Stimulated activated CD8-positive, alpha-beta memory T cell treated with anti-CD3 and anti-CD28 coated beads, Interleukin-7, amount 100 ng/mL, for 4 hours (primary cell): ENCODE results near the gene AHDC1.
"Not testable (repeated sequence)": the region's sequence is repeated elsewhere in the genome, so short reads cannot be mapped to it uniquely, and the experiment has no call there.

Experiments
- DNase-seq, 2 donors: peaks; one replicate each; pipeline ENCODE4 v3.0.0-alpha.2; 2020; ENCODE audit warnings: low read depth in 2 of 2

Gene AHDC1

GRCh38 chr1:27518808-27519207 is 85.1 kb downstream of the AHDC1 start:
- DNase-seq, result no peak

DNA sequence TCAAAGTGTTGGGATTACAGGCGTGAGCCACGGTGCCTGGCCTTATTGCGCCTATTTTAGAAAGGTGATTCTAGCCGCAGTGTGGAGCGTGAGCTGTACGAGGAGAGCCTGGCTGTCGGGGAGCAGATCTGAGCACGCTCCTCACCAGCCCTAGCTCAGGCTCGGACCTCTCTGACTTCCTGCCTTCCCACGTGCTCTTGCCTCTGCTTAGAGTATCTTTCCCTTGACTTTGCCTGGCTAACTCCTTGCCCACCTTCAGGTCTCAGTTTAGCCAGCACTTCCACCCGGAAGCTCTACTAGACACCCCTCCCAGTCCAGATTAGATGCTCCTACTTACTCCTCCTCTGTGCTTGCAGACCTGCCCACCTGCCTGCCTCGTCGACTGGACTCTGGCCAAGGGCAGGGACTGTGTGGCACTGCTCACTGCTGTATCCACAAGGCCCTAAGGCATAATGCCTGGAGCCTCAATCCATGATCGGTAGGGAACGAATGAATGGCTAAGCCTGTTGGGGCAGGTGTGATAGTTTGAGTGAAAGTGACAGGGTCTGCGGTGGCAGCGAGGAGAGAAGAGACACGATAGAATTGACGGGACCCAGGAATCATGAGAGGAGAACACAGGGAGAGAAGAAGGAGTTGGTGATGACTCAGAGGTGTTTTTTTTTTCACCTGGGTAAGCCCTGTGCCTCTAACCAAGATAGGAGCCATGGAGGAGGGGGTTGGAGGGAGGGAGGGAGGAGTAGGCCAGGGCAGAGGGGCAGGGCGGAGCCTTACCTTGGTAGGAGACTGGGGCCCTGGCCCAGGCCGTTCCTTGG is 85.8 kb downstream of the AHDC1 start:
- DNase-seq, result no peak

DNA sequence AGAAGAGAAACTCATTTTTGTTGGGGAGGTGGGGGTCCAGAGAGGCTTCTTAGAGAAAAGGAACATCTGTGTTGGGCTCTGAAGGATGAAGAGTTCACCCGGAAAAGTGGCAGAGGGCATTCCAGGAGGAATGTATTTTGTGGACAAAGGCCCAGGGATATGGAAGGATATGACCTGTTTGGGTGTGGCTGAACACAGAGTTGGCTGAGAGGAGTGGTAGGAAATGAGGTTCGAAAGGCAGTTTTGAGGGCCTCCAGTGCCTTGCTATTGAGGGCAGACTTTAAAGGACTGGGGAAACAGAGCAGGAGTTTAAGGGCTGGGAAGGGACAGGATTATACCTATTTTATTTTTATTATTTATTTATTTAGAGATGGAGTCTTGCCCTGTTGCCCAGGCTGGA is 86.6 kb downstream of the AHDC1 start:
- DNase-seq, result no peak

DNA sequence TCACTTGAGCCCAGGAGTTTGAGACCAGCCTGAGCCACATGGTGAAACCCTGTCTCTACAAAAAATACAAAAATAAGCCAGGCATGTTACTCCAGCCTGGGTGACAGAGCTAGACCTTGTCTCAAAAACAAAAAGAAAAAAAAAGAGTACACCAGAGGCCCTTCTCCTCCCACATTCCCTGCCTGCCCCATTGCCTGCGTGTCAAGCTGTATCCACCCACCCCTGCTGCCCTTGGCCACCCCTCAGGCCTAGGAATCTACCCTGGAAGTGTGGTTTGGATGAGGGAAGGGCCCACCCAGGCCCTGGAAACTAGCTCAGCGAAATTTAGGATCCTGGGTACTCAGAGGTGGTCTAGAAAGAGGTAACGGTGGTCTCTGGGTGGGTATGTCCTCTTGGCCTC is 88.3 kb downstream of the AHDC1 start:
- no peak for DNase-seq

DNA sequence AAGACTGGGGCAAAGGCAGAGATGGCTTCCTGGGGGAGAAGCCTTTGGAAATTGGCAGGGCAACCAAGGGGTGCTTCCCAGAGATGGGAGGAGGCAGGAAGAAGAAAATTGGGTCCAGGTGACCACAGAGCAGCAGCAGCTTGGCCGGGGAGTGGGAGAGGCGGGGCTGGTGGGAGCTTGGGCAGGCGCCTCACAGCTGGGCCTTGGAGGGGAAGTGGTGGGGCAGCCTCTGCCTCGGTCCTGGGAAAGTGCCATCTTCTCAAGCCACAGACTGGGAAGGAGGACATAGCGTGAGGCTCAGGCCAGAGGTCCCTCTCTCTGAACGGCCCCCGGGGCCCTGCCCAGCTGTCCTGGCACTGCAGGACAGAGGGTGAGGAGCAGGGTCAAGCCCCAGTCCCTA is 90.0 kb downstream of the AHDC1 start:
- DNase-seq, result no peak

DNA sequence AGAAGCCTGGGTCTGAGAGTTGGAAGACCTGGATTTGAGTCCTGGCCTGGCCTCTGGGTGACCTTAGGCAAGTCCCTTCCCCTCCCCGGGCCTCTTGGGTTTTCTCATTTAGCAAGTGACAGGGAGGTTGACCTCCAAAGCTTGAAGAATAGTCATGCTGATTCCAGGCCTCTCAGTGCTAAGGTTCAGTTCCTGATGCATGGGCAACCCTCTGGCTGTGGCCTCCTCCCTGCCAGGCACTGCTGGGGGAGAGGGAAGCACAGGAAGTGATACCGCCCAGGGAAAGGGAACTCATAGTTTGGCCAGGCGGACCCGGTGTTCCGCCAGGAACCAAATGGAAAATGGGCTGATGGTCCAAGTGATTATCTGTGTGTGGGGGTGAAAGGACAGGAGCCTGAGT is 90.4 kb downstream of the AHDC1 start:
- no peak for DNase-seq

GRCh38 chr1:27509127-27510080 is 94.5 kb downstream of the AHDC1 start:
- no peak for DNase-seq

DNA sequence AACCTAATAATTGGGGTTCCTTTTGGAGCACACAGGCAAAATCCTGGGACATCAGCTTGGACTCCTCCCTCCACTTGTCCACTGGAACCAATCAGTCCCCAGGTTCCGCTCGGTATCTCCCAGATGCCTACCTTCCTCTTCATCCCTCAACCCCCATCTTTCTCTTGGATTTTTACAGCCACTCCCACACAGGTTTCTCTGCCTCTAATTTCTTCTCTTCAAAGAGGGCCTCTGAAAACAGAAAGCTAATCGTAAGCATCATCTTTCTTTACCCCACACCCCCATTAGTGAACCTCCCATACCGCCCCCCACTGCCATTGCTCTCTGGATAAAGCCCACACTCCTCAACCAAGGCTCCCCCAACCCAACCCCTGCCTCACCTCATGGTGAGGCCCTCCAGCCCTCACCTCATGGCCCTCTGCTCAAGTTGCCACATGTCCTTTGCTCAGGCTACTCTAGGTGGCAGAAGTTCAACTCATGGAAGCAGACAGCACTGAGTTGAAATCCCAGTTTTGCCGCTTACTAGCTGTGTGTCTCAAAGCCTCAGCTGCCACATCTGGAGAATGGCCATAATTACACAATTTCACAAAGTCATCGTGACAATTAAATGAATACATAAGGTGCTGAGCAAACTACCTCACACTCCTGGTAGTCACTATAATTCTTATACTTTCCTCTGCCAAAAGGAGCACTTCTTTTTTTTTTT is 95.8 kb downstream of the AHDC1 start:
- no peak for DNase-seq

DNA sequence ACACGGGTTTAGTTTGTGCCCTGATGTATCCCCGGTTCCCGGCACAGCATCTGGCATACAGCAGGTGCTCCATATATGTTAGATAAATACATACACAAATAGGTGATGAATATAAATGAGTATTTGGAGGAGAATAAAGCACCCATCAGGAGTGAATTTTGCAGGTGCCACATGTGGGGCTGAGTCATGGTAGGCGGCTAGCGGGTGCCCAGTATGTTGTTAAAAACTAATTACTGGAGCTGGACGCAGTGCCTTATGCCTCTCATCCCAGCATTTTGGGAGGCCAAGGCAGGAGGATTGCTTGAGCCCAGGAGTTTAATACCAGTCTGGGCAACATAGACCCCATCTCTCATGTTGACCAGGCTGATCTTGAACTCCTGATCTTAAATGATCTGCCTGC is 97.2 kb downstream of the AHDC1 start:
- no peak for DNase-seq

DNA sequence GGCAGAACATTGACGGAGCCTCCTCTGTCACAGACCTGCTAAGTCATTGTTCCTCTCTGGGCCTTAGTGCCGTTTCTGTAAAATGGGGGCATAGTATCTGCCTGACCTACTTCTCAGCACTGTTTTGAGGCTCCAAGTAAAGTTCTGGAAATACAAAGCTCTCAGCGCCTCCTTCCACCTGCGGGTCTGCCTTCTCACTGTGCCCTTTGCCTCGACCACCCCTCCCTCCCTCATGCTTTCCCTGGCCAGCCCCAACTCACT is 98.6 kb downstream of the AHDC1 start:
- DNase-seq, result no peak

- no peak for DNase-seq
These were observed 99.1 kb downstream of the AHDC1 start for GRCh38 chr1:27504588-27505419.

DNA sequence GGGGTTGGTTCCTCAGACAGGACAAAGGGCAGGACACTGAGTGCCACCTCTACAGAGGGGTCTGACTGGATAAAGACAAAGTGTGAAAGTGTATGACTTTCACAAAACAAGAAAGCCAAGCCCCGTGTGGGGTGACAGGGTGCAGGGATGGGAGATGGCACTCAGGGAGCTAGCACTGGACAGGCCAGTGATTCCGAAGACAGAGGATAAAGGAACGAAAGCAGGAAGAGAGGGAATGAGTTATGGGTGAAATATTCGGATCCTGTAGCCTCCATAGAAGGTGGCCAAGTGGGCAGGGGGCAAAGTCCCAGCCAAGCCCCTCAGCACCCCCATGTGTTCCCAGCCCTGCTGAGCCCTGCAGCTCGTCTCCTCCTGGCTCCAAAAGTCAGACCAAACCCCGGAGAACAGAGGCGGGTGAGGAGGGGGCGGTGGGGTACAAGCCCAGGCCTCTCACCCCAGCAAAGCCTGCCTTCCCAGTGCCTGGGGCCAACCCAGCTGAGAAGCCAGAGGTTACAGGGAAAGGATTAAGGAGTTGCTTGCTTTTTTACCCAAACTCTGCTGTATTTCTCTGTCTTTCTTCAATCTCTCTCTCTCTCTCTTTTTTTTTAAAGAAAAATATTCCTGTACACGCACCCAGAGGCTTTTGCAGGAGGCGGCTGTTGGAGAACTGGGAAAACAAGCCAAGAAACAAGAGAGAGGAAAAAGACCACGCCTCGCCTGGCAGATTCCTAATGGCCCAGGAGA is 99.9 kb downstream of the AHDC1 start:
- no peak for DNase-seq

DNA sequence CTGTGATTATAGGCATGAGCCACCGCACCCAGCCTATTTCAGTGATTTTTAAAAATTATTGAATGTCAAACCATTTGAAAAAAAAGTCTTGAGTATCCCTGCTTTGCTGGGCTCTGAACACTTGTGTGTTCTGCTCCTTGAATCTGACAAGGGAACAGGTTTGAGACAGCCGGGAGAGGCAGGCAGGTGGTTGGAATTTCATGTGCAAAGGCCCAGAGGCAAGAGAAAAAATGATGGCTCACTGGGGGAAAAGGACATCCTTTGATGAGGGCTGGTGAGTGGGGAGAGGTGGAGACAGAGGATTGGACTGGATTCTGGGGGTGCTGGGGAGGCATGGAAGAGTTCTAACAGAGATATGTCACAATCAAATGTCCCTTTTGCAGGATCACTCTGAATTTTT is 100.9 kb downstream of the AHDC1 start:
- DNase-seq, result no peak

- DNase-seq, result not testable (repeated sequence)
These were observed 102.8 kb downstream of the AHDC1 start for GRCh38 chr1:27501159-27501558.

DNA sequence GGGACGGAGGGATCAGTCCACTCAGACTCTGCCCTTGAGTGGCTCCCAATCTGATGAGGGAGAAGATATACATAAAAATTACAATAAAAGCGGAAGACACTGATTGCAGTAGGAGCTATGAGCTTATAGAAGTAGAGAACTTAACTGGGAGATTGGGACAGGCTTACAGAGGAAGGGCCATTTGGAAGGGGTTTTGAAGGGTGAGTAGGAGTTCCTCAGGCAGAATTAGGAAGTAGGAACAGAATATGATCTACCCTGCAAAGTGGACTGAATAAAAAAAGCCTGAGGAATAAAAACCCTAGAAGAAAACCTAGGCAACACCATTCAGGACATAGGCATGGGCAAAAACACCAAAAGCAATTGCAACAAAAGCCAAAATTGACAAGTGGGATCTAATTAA is 104.8 kb downstream of the AHDC1 start:
- DNase-seq, result no peak

DNA sequence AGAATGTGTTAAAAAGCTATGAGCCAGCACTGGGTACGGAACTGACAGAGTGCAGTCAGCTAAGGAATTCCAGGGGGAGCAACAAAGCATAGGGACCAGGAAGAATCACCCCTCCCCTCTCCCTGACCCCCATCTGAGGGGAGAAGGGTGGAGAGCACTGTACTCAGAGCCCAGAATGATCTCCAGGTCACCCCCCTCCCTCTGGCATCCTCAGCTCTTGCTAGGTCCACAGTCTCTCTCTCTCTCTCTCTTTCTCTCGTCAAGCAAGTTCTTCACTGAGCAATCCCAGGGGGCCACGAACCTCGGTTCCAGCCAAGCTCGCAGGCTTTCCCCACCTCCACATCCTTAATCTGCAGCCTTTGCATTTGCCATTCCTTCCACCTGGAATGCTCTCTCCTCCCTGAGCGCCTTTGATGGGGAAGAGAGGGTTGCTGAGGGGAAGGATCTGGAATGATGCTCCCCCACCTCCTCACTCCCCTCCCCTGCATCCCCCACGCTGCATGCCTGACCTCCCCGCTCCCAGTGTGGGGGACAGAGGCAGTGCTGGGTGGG is 107.3 kb downstream of the AHDC1 start:
- DNase-seq, result no peak

DNA sequence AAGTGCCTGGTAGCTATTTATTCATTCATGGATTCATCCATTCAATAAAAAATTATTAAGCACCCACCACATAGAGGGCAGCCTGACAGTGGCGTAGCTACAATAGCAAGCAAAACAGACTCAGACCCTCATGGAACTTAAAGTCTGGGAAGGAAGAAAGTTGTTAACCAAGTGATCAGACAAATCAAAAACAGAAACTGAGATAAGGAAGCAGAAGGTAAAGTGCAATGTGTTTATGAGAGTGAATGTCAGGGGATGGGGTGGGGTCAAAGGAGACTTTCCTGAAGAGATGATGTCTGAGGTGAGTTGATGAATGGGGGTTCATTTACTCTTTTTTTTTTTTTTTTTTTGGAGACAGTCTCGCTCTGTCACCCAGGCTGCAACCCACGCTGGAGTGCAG is 111.1 kb downstream of the AHDC1 start:
- DNase-seq, result no peak

- no peak for DNase-seq
These were observed 111.9 kb downstream of the AHDC1 start for GRCh38 chr1:27491748-27492700.

GRCh38 chr1:27489973-27490741 is 113.8 kb downstream of the AHDC1 start, which contains the start of gene WASF2:
Gene WASF2 (minus strand): TSS chr1:27490167. CDS start chr1:27428890, 61,277 bp downstream.
- peak; percentile 96 for DNase-seq
